ENCODE measurements around the gene NPAS3. TPM values are rescaled to one million over a fixed set of nuclear protein-coding genes. Genes with fewer than 3 reads are reported as not detected.

NPAS3 gene
- total and polyA plus RNA-seq, 2 of the 8 experiments (the other 6 are each of a cell fraction or from before 2014, with no cell fraction given) = 0.11 to 0.60 TPM

DNA sequence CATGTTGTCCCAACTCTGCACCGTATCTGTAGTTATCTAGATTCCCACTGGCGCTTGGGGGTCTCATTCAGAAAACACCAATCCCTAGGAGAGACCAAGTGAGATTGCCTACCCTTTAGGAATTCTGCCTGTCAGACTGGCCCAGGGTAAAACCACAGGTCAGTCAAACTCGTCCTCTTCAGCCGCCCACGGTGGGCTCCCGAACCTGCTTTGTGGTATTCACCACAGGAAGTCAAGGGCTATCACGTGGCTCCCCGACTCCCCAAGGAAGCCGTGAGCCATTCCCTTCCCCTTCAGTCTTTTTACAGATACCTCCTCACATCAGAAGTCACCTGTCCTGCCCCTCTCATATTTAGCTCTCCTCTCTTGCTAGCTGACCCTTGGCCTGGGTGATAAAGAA lies 852.3 kb downstream of the NPAS3 start:
- no peak overlapping the region for H4K8ac ChIP-seq (ENCODE audit: extremely low read depth, insufficient read depth, low read length)
- H2BK12ac ChIP-seq (ENCODE audit: low read depth, low read length) = no peak overlapping the region
- no peaks in the 10 kb centered on the region for H3K79me2 ChIP-seq (ENCODE audit: control insufficient read depth in 1 of 2, insufficient read depth in 2 of 2, low read length in 2 of 2)
- no peaks in the 10 kb centered on the region for H3K27me3 ChIP-seq (replicated peaks in 1 of 4; ENCODE audit: control insufficient read depth in 3 of 4, extremely low read depth in 1 of 4, insufficient read depth in 3 of 4, low read length in 3 of 4)
- no peaks in the 10 kb centered on the region for H3K79me1 ChIP-seq (ENCODE audit: low read depth, low read length)
- WGBS, 2 experiments (ENCODE audit: extremely low coverage in 1 of 2, insufficient coverage in 1 of 2, insufficient read length in 1 of 2, insufficient replicate concordance in 2 of 2, low coverage in 1 of 2, low lambda C conversion rate in 2 of 2, missing lambda C conversion rate in 1 of 2) = 91% methylated on average over 9 of the region's 9 CpGs; no CpG with 5 or more reads in 1 of the 2 experiments
- H3K4ac ChIP-seq (replicated peaks; ENCODE audit: insufficient read length, low read depth, low read length) = no peak overlapping the region
- H3K56ac ChIP-seq (replicated peaks; ENCODE audit: insufficient read length, low read depth, low read length) = no peak overlapping the region
- no peak overlapping the region for H3K4me3 ChIP-seq (ENCODE audit: extremely low read depth in 1 of 4, insufficient read depth in 2 of 4, low read depth in 3 of 4, low read length in 4 of 4)
- H3K27ac ChIP-seq (ENCODE audit: low read depth, low read length) = no peak overlapping the region
- no peaks in the 10 kb centered on the region for H3K23me2 ChIP-seq (ENCODE audit: low read depth, low read length)
- no peak overlapping the region for H4K91ac ChIP-seq (replicated peaks; ENCODE audit: insufficient read length, low read length)
- DNase-seq (ENCODE audit: low read depth in 1 of 2, low spot score in 2 of 2) (no peak), FAIRE-seq (no peak)
- H2BK15ac ChIP-seq (ENCODE audit: low read length) = no peak overlapping the region
- H2BK120ac ChIP-seq (replicated peaks; ENCODE audit: low read depth, low read length) = no peak overlapping the region
- H3K4me2 ChIP-seq (ENCODE audit: insufficient read depth in 1 of 2, low read depth in 2 of 2, low read length in 2 of 2) = no peak overlapping the region
- no peak overlapping the region for H2AFZ ChIP-seq (ENCODE audit: low read length)
- no peak overlapping the region for H4K5ac ChIP-seq (ENCODE audit: insufficient read length, low read depth, low read length)
- no peak overlapping the region for H3K23ac ChIP-seq (ENCODE audit: insufficient read length)
- no peaks in the 10 kb centered on the region; a peak in 1 of 7 replicates for H3K4me1 ChIP-seq (replicated peaks in 1 of 4; ENCODE audit: control insufficient read depth in 3 of 4, insufficient read depth in 4 of 4, low read length in 3 of 4)
- no peaks in the 10 kb centered on the region for H3K9me3 ChIP-seq (ENCODE audit: insufficient read depth in 2 of 2, low read depth in 1 of 2, low read length in 1 of 2)
- no peak overlapping the region for H2BK5ac ChIP-seq (ENCODE audit: low read depth, low read length)
- no peaks in the 10 kb centered on the region for H4K20me1 ChIP-seq (replicated peaks in 1 of 2; ENCODE audit: control insufficient read depth in 1 of 2, insufficient read depth in 2 of 2, low read length in 2 of 2)
- H3K14ac ChIP-seq (ENCODE audit: insufficient read length) = no peak overlapping the region
- H2AK5ac ChIP-seq (ENCODE audit: low read depth, low read length) = no peak overlapping the region
- CTCF ChIA-PET (ENCODE audit: partially characterized antibody) = interaction anchor here (0.6 to 2.7 kb wide), 5 partner anchors 25 to 1202 kb away, joined by 3 to 9 read pairs (median 4); no protein-coding TSS in a partner anchor
- H3K18ac ChIP-seq (ENCODE audit: extremely low read depth, low read length) = no peak overlapping the region; the same call in 1 of the 2 replicates
- no peak overlapping the region for H2BK20ac ChIP-seq (ENCODE audit: low read length)
- no peak for TF ChIP-seq RFX5 (IDR thresholded peaks at IDR 0.05; ENCODE audit: borderline replicate concordance, low read depth, low read length)
- TF ChIP-seq CEBPB (IDR thresholded peaks at IDR 0.05; ENCODE audit: low read depth, low read length) = no peak
- no peak for TF ChIP-seq HDAC2 (IDR thresholded peaks at IDR 0.05; ENCODE audit: borderline replicate concordance in 1 of 2, low read depth in 2 of 2, low read length in 2 of 2)
- TF ChIP-seq TCF12 (IDR thresholded peaks at IDR 0.05; ENCODE audit: low read depth, low read length) = no peak
- TF ChIP-seq JUN (IDR thresholded peaks at IDR 0.05; ENCODE audit: low read depth, low read length) = no peak
- no peak for TF ChIP-seq POU5F1 (IDR thresholded peaks at IDR 0.05; ENCODE audit: low read depth, low read length)
- TF ChIP-seq, protein P1, sequence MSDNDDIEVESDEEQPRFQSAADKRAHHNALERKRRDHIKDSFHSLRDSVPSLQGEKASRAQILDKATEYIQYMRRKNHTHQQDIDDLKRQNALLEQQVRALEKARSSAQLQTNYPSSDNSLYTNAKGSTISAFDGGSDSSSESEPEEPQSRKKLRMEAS (IDR thresholded peaks at IDR 0.05) = no peak
- TF ChIP-seq KDM4A (IDR thresholded peaks at IDR 0.05; ENCODE audit: low read depth, low read length, severe bottlenecking) = no peak
- TF ChIP-seq SIX5 (IDR thresholded peaks at IDR 0.05; ENCODE audit: low read depth, low read length) = no peak
- H3K36me3 ChIP-seq (ENCODE audit: control insufficient read depth in 2 of 4, insufficient read depth in 4 of 4, low read length in 3 of 4) = no peaks in the 10 kb centered on the region
- POLR2A ChIA-PET (ENCODE audit: partially characterized antibody) = no interaction called here
- no peak overlapping the region for H3K9ac ChIP-seq (replicated peaks in 1 of 4; ENCODE audit: extremely low read depth in 1 of 4, low read depth in 3 of 4, low read length in 3 of 4)

All from H1 (cell line).